Activated naive CD8-positive, alpha-beta T cell treated with anti-CD3 and anti-CD28 coated beads, Interleukin-2, amount 50 U/mL, for 24 hours (primary cell): ENCODE measurements around the gene PPEF1.

ENCODE experiments used
- ATAC-seq: fragments of 150-1000 bp; cut with Tn5 transposase; one replicate; pipeline ENCODE4 v1.10.0; 2021
- DNase-seq: peaks from one replicate; pipeline ENCODE4 v3.0.0; 2021
- H3K27ac Mint-ChIP-seq: one replicate; pipeline ENCODE4 v1.8.0; 2021; ENCODE audit warnings: mild to moderate bottlenecking, mixed read lengths
- H3K27me3 Mint-ChIP-seq: one replicate; pipeline ENCODE4 v1.8.0; 2021; ENCODE audit warnings: mixed read lengths
- H3K36me3 Mint-ChIP-seq: one replicate; pipeline ENCODE4 v1.8.0; 2021; ENCODE audit warnings: low read depth, mixed read lengths
- H3K4me1 Mint-ChIP-seq: one replicate; pipeline ENCODE4 v1.8.0; 2021; ENCODE audit warnings: mixed read lengths
- H3K4me3 Mint-ChIP-seq: one replicate; pipeline ENCODE4 v1.8.0; 2021; ENCODE audit warnings: mild to moderate bottlenecking, moderate library complexity, mixed read lengths
- H3K9me3 Mint-ChIP-seq: one replicate; pipeline ENCODE4 v1.8.0; 2021; ENCODE audit warnings: mixed read lengths

PPEF1 gene

DNA sequence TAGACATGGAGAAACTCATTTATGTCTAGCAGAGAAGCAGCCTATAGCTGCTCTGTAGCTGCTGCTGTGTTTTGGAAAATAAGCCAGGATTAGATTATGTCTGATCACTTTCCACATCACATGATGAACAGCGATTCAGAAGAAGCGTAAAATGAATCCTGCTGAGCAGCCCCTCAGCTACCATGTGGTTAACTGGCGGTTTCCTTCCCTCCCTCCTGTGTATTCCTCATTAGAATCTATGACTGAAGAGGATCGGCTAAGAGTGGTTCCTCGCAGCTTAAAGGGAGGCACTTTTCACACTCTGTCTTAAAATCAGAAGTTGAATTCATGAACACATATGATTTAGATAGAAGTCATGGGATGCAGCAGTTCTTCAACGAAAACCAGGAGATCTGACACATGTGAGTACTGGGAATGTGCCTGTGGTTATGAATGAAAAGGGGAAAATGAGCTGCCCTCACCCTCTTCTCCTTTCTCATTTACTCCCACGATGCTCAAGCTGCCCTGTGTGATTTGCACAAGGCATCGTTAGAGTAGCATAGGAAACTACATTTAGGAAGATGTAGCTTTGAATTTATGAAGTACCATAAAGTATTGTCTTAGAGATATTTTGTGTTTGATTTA lies at the start of gene PPEF1:
PPEF1 (plus strand) TSS at position 220 of the 624 bp plus-strand sequence; CDS start at position 356, 136 bp downstream.
- DNase-seq (no peak), ATAC-seq (no peak)
- H3K36me3 Mint-ChIP-seq = no peaks in the 10 kb centered on the region
- no peaks in the 10 kb centered on the region for H3K9me3 Mint-ChIP-seq
- peaks cover 4% of the 10 kb centered on the region for H3K4me1 Mint-ChIP-seq
- H3K4me3 Mint-ChIP-seq = no peak within 1 kb of the TSS
- H3K27ac Mint-ChIP-seq = no peak within 1 kb of the TSS
- no peaks in the 10 kb centered on the region for H3K27me3 Mint-ChIP-seq

- DNase-seq (no peak), ATAC-seq (no peak)
- Mint-ChIP-seq H3K27ac (no peak overlapping the region), H3K4me1 (peaks cover 2% of the 10 kb centered on the region), H3K36me3 (no peaks in the 10 kb centered on the region), H3K27me3 (no peaks in the 10 kb centered on the region), H3K9me3 (no peaks in the 10 kb centered on the region), H3K4me3 (no peak overlapping the region)
Observed at GRCh38 chrX:18661273-18661672, 46.2 kb upstream of the PPEF1 start.

DNA sequence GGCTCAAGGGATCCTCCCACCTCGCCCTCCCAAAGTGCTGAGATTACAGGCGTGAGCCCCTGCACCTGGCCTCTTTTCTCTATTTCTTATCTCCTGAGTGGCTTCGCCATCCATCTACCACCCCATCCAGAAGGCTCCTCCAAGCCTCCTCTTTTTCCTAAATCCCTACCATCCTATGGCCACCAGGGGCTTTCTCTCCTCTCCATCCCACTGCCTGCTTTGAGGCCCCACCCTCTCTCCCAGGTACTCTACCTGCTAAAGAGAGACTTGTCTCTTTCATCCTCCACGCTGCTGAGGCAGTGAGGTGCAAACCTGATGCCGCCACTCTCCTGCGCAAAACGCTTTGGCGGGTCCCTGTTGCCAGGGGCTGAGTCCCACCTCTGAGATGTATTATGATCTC lies 42.5 kb upstream of the PPEF1 start:
- H3K4me3 Mint-ChIP-seq = no peak overlapping the region
- H3K36me3 Mint-ChIP-seq = no peaks in the 10 kb centered on the region
- DNase-seq (no peak), ATAC-seq (no peak)
- no peaks in the 10 kb centered on the region for H3K9me3 Mint-ChIP-seq
- no peaks in the 10 kb centered on the region for H3K27me3 Mint-ChIP-seq
- no peak overlapping the region for H3K27ac Mint-ChIP-seq
- H3K4me1 Mint-ChIP-seq = peaks cover 9% of the 10 kb centered on the region

- Mint-ChIP-seq H3K9me3 (no peaks in the 10 kb centered on the region), H3K36me3 (no peaks in the 10 kb centered on the region), H3K27ac (no peak overlapping the region), H3K4me3 (no peak overlapping the region), H3K4me1 (peaks cover 9% of the 10 kb centered on the region), H3K27me3 (no peaks in the 10 kb centered on the region)
- DNase-seq = no peak
- ATAC-seq = no peak
Observed at GRCh38 chrX:18666614-18667013, 40.8 kb upstream of the PPEF1 start.

- peaks cover 9% of the 10 kb centered on the region for H3K4me1 Mint-ChIP-seq
- H3K27me3 Mint-ChIP-seq = no peaks in the 10 kb centered on the region
- no peak overlapping the region for H3K27ac Mint-ChIP-seq
- no peak for ATAC-seq
- no peak for DNase-seq
- no peak overlapping the region for H3K4me3 Mint-ChIP-seq
- H3K36me3 Mint-ChIP-seq = no peaks in the 10 kb centered on the region
- H3K9me3 Mint-ChIP-seq = no peaks in the 10 kb centered on the region
Observed at GRCh38 chrX:18668071-18668835, 39.2 kb upstream of the PPEF1 start.

DNA sequence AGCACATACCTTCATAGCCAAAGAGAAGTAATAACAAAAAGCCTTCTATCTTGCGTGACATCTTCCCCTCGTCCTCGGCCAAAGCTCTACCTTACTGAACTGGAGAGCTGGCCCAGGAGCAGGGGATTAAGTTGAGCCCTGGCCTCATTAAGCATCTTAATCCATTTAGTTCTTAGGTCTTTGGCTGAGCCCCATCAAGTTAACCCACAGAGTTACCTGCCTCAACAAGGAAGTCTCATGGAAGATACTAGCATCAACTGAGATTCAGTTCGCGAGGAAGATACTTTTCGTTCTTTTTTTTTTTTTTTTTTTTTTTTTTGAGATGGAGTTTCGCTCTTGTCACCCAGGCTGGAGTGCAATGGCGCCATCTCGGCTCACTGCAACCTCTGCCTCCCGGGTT lies 35.4 kb upstream of the PPEF1 start, which contains the start of gene RS1:
RS1 (minus strand) TSS at position 101 of the 400 bp plus-strand sequence; CDS start at position 61, 40 bp downstream.
- H3K4me3 Mint-ChIP-seq = no peak within 1 kb of the TSS
- H3K27ac Mint-ChIP-seq = no peak within 1 kb of the TSS
- no peak for DNase-seq
- peaks cover 13% of the 10 kb centered on the region for H3K4me1 Mint-ChIP-seq
- H3K36me3 Mint-ChIP-seq = no peaks in the 10 kb centered on the region
- H3K27me3 Mint-ChIP-seq = no peaks in the 10 kb centered on the region
- no peak for ATAC-seq
- no peaks in the 10 kb centered on the region for H3K9me3 Mint-ChIP-seq

- DNase-seq (peak; percentile 25), ATAC-seq (peak; percentile 40)
- H3K4me3 Mint-ChIP-seq = peak overlapping the region; percentile 71
- no peaks in the 10 kb centered on the region for H3K36me3 Mint-ChIP-seq
- no peaks in the 10 kb centered on the region for H3K27me3 Mint-ChIP-seq
- H3K27ac Mint-ChIP-seq = no peak overlapping the region
- H3K9me3 Mint-ChIP-seq = no peaks in the 10 kb centered on the region
- H3K4me1 Mint-ChIP-seq = peaks cover 10% of the 10 kb centered on the region
Observed at GRCh38 chrX:18674417-18674787, 33.0 kb upstream of the PPEF1 start.

GRCh38 chrX:18674788-18675735 lies 32.4 kb upstream of the PPEF1 start:
- peaks cover 10% of the 10 kb centered on the region for H3K4me1 Mint-ChIP-seq
- DNase-seq = peak; percentile 71
- H3K27me3 Mint-ChIP-seq = no peaks in the 10 kb centered on the region
- peak overlapping the region; percentile 71 for H3K4me3 Mint-ChIP-seq
- no peaks in the 10 kb centered on the region for H3K36me3 Mint-ChIP-seq
- H3K27ac Mint-ChIP-seq = peak overlapping the region; percentile 78
- no peaks in the 10 kb centered on the region for H3K9me3 Mint-ChIP-seq
- ATAC-seq = peak; percentile 86

DNA sequence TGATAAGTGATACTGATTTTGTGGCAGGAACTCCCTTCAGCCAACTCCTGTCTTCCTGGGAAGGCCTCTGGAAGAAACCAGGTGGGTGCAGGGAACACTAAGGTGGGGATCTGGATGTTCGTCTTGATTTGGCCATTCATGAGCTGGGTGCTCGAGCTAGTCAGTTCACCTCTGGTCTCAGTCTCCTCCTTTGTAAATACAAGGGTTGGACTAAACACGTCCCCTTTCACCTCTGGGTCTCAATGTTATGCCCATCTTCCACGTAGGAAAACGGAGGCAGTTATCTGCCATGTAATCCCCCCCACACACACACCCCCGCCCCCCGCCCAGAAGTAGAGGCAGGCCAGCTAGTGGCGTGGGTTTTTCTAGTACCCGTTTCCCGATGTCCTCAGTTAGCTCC lies 31.4 kb upstream of the PPEF1 start:
- peak overlapping the region; percentile 61 for H3K4me3 Mint-ChIP-seq
- H3K4me1 Mint-ChIP-seq = peaks cover 10% of the 10 kb centered on the region
- DNase-seq = no peak
- H3K9me3 Mint-ChIP-seq = no peaks in the 10 kb centered on the region
- no peak overlapping the region for H3K27ac Mint-ChIP-seq
- no peak for ATAC-seq
- H3K27me3 Mint-ChIP-seq = no peaks in the 10 kb centered on the region
- H3K36me3 Mint-ChIP-seq = no peaks in the 10 kb centered on the region

DNA sequence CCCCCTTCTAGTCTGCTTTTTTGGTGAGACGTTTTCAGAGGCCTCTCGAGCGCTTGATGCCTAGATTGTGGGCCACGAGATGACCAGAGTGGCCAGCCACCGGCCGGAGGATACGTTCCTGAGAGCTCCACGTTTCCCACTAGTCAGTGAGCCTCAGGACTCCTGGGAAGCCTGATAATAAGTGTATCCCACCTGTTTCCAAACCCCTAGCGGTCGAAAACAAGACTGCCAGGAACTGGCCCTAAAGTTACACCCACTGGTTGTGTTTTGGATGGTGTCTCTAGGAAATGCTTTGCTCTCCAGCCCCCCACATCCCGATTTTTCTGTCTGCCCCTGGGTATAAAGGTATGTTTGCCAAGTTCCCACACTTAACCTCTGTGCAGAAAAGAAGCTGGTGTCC lies 31.0 kb upstream of the PPEF1 start:
- H3K36me3 Mint-ChIP-seq = no peaks in the 10 kb centered on the region
- ATAC-seq (no peak), DNase-seq (no peak)
- no peak overlapping the region for H3K4me3 Mint-ChIP-seq
- H3K27ac Mint-ChIP-seq = no peak overlapping the region
- no peaks in the 10 kb centered on the region for H3K27me3 Mint-ChIP-seq
- peaks cover 10% of the 10 kb centered on the region for H3K4me1 Mint-ChIP-seq
- H3K9me3 Mint-ChIP-seq = no peaks in the 10 kb centered on the region

- ATAC-seq = no peak
- no peaks in the 10 kb centered on the region for H3K36me3 Mint-ChIP-seq
- H3K4me3 Mint-ChIP-seq = no peak overlapping the region
- H3K27ac Mint-ChIP-seq = no peak overlapping the region
- H3K9me3 Mint-ChIP-seq = no peaks in the 10 kb centered on the region
- H3K4me1 Mint-ChIP-seq = peaks cover 10% of the 10 kb centered on the region
- DNase-seq = no peak
- no peaks in the 10 kb centered on the region for H3K27me3 Mint-ChIP-seq
Observed at GRCh38 chrX:18677161-18677869, 30.1 kb upstream of the PPEF1 start.

DNA sequence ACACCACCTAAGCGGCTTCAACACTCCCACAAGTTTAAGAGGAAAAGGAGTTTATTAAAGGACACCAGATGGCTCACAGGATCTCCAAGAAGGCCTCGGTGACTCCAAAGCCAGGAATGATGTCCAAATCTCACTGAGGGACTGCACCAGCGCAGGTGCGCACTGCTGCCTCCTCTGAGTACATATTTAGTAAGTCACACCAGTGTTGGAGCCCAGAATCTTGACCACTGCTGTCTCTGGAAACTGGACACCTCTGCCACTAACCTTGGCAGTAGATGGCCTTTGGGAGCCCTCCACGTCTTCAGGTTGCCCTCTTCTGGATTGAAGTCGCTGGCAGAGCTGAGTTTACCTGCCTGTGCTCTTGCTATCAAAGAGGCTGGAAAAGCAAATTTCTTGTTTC lies 25.4 kb upstream of the PPEF1 start:
- no peaks in the 10 kb centered on the region for H3K27me3 Mint-ChIP-seq
- no peak overlapping the region for H3K27ac Mint-ChIP-seq
- DNase-seq (no peak), ATAC-seq (no peak)
- H3K36me3 Mint-ChIP-seq = no peaks in the 10 kb centered on the region
- H3K9me3 Mint-ChIP-seq = no peaks in the 10 kb centered on the region
- peaks cover 4% of the 10 kb centered on the region for H3K4me1 Mint-ChIP-seq
- H3K4me3 Mint-ChIP-seq = no peak overlapping the region

- Mint-ChIP-seq H3K4me3 (no peak overlapping the region), H3K36me3 (no peaks in the 10 kb centered on the region), H3K27ac (no peak overlapping the region), H3K4me1 (no peaks in the 10 kb centered on the region), H3K27me3 (no peaks in the 10 kb centered on the region), H3K9me3 (no peaks in the 10 kb centered on the region)
- no peak for ATAC-seq
- DNase-seq = no peak
Observed at GRCh38 chrX:18682979-18683387, 24.5 kb upstream of the PPEF1 start.

DNA sequence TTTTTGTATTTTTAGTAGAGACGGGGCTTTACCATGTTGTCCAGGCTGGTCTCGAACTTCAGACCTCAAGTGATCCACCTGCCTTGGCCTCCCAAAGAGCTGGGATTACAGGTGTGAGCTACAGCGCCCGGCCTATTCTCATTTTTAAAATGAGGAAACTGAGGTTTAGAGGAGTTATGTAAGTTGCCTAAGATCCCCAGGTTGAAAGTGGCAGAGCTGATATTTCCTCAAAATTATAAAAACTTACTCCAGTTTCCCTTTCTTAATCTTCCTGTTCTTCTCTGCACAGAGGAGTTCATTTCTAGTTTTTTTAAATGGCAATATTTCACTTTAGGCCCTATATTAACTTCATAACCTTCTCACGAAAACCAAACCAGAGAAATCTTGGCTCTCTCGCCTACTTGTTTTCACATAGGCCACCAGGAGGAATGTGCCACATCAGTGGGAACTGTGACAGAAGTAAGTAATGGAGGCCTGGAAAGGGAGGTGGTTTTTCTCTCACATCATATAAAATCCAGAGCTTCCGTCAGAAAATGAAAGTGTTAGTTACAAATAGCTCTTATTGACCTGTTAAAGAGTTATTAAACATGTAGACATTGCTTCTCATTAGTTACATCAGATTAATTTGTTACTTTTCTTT lies 19.5 kb upstream of the PPEF1 start:
- DNase-seq (no peak), ATAC-seq (no peak)
- Mint-ChIP-seq H3K4me3 (no peak overlapping the region), H3K4me1 (no peaks in the 10 kb centered on the region), H3K36me3 (no peaks in the 10 kb centered on the region), H3K27ac (no peak overlapping the region), H3K27me3 (no peaks in the 10 kb centered on the region), H3K9me3 (no peaks in the 10 kb centered on the region)
